Activated CD8-positive, alpha-beta memory T cell treated with anti-CD3 and anti-CD28 coated beads for 36 hours (primary cell): ENCODE results near the gene CD160. TPM values are rescaled to one million over a fixed set of nuclear protein-coding genes. Genes with fewer than 3 reads are reported as not detected.
"Not testable (repeated sequence)": the region's sequence is repeated elsewhere in the genome, so short reads cannot be mapped to it uniquely, and the experiment has no call there.

Experiments used
- CTCF ChIA-PET: fragments of 350-600 bp; sonication (Branson Sonifier 250); formaldehyde crosslinking; loops from one replicate; lab custom pipeline; 2021; ENCODE audit warnings: antibody characterized with exemption; lab: Charles Lee
- POLR2A ChIA-PET: fragments of 350-600 bp; sonication (Branson Sonifier 250); formaldehyde crosslinking; loops from one replicate; lab custom pipeline; 2021; ENCODE audit warnings: antibody characterized with exemption; lab: Charles Lee
- total RNA-seq, 2 experiments: library from RNA; stranded (reverse); gene quantifications; one replicate each; pipeline ENCODE4 v1.2.3, GENCODE V29; 2021

Gene CD160
- total RNA-seq, 2 experiments from 2014 or later, result 49.0 to 57.8 TPM

GRCh38 chr1:145707183-145707867, 12.0 kb upstream of the CD160 start, which contains the start of gene PDZK1:
Gene PDZK1, minus strand, starts transcription at chr1:145707368. Its CDS starts 19,347 bp downstream, at chr1:145688021.
- POLR2A ChIA-PET, result no interaction called here
- CTCF ChIA-PET, result no interaction called here

GRCh38 chr1:145708063-145708462, 11.2 kb upstream of the CD160 start:
- ChIA-PET CTCF (interaction anchor here (0.9 kb wide), 1 partner anchor 13 kb away, joined by 3 read pairs; no protein-coding TSS in a partner anchor), POLR2A (no interaction called here)

- ChIA-PET CTCF (no interaction called here), POLR2A (no interaction called here)
Observed at GRCh38 chr1:145710291-145711027, 8.8 kb upstream of the CD160 start.

- CTCF ChIA-PET, result interaction anchor here (1.6 kb wide), 1 partner anchor 10 kb away, joined by 9 read pairs; no protein-coding TSS in a partner anchor
- POLR2A ChIA-PET, result no interaction called here
Observed at GRCh38 chr1:145711213-145711651, 8.1 kb upstream of the CD160 start.

GRCh38 chr1:145714524-145715111, 4.7 kb upstream of the CD160 start:
- POLR2A ChIA-PET, result no interaction called here
- CTCF ChIA-PET, result interaction anchor here (1.2 kb wide), 1 partner anchor 25 kb away, joined by 3 read pairs; no protein-coding TSS in a partner anchor

GRCh38 chr1:145716641-145717345, 2.5 kb upstream of the CD160 start:
- CTCF ChIA-PET, result no interaction called here
- POLR2A ChIA-PET, result no interaction called here

GRCh38 chr1:145717833-145718232, 1.5 kb upstream of the CD160 start:
- POLR2A ChIA-PET, result no interaction called here
- CTCF ChIA-PET, result no interaction called here

GRCh38 chr1:145718465-145718864, 834 bp upstream of the CD160 start:
- POLR2A ChIA-PET, result not testable (repeated sequence)
- CTCF ChIA-PET, result interaction anchor here (0.7 kb wide), 1 partner anchor 280 kb away, joined by 5 read pairs; no protein-coding TSS in a partner anchor

- POLR2A ChIA-PET, result no interaction called here
Observed at GRCh38 chr1:145720556-145720877, 1.2 kb downstream of the CD160 start.

GRCh38 chr1:145720878-145721671, 1.8 kb downstream of the CD160 start:
- ChIA-PET POLR2A (no interaction called here), CTCF (interaction anchor here (0.6 to 2.5 kb wide), 9 partner anchors 9 to 256 kb away, joined by 3 to 9 read pairs (median 3); no protein-coding TSS in a partner anchor)

More at GRCh38 chr1:145720556-145720877, 1.2 kb downstream of the CD160 start:
- CTCF ChIA-PET, result interaction anchor here (0.6 to 2.5 kb wide), 7 partner anchors 8 to 255 kb away, joined by 3 to 9 read pairs (median 3); no protein-coding TSS in a partner anchor

GRCh38 chr1:145726193-145726592, 6.9 kb downstream of the CD160 start:
- POLR2A ChIA-PET, CTCF ChIA-PET: not testable (repeated sequence)

GRCh38 chr1:145729196-145729595, 9.9 kb downstream of the CD160 start:
- CTCF ChIA-PET, result no interaction called here

GRCh38 chr1:145729666-145730436, 10.6 kb downstream of the CD160 start:
- CTCF ChIA-PET, result interaction anchor here (0.8 kb wide), 1 partner anchor 10 kb away, joined by 3 read pairs; no protein-coding TSS in a partner anchor
- POLR2A ChIA-PET, result no interaction called here

More at GRCh38 chr1:145729196-145729595, 9.9 kb downstream of the CD160 start:
- POLR2A ChIA-PET, result no interaction called here

- POLR2A ChIA-PET, result no interaction called here
- CTCF ChIA-PET, result interaction anchor here (0.8 kb wide), 1 partner anchor 10 kb away, joined by 3 read pairs; no protein-coding TSS in a partner anchor
Observed at GRCh38 chr1:145730467-145730866, 11.2 kb downstream of the CD160 start.

GRCh38 chr1:145730900-145731299, 11.6 kb downstream of the CD160 start:
- ChIA-PET POLR2A (no interaction called here), CTCF (interaction anchor here (0.8 kb wide), 1 partner anchor 11 kb away, joined by 3 read pairs; no protein-coding TSS in a partner anchor)

GRCh38 chr1:145736191-145736590, 16.9 kb downstream of the CD160 start:
- ChIA-PET CTCF (no interaction called here), POLR2A (no interaction called here)

GRCh38 chr1:145740269-145740668, 21.0 kb downstream of the CD160 start:
- CTCF ChIA-PET, result no interaction called here

More at GRCh38 chr1:145740269-145740668, 21.0 kb downstream of the CD160 start:
- POLR2A ChIA-PET, result no interaction called here
